Astrocyte of the hippocampus (primary cell): ENCODE results near the gene SLC7A1.

Source experiments
- DNase-seq: peaks from one replicate; pipeline ENCODE4 v3.0.0; 2011; ENCODE audit warnings: low read depth, low spot score

Gene SLC7A1

DNA sequence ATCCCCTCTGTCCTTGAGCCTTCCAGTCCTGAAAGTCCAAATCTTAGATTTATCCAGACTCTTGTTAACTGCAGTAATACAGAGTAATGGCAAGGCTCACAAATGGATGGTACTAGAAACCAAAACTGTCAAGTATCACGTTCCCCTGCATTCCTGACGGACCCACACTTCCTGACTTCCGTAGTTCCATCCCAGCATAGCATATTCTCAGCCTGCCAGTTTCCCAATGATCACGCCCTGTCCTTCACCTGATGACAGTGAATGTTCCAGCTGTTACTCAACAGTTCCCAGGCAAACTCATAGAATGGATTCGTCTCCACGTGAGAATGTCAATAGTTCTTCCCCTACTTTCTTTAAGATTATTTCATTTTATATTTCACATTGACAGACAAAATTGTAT is 33.6 kb downstream of the SLC7A1 start:
- no peak for DNase-seq

- no peak for DNase-seq
Observed at GRCh38 chr13:29556742-29557141, 38.7 kb downstream of the SLC7A1 start.

- no peak for DNase-seq
Observed at GRCh38 chr13:29551214-29551613, 44.3 kb downstream of the SLC7A1 start.

DNA sequence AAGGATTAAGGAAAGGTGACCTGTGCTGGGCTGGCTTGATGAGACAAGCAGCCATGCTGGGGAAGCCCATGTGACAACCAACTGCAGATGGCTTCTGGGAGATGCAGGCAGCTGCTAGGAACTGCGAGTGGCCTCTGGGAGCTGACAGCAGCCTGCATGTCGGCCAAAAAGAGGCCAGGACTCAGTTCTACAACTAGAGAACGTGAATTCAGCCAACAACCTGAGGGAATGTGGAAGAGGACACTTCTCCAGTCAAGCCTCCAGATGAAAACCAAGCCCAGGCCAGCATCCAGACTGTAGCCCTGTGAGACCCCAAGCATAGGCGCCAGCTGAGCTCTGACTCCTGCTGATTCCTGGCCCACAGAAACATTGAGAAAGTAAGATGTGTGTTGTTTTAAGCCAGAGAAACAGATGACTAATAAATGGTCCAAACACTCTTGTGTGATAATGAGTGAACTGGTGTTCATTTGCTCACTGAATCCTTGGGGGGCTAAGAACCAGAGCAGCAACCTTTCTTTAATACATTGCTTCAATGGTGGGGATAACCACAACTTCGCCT is 45.0 kb downstream of the SLC7A1 start:
- no peak for DNase-seq

DNA sequence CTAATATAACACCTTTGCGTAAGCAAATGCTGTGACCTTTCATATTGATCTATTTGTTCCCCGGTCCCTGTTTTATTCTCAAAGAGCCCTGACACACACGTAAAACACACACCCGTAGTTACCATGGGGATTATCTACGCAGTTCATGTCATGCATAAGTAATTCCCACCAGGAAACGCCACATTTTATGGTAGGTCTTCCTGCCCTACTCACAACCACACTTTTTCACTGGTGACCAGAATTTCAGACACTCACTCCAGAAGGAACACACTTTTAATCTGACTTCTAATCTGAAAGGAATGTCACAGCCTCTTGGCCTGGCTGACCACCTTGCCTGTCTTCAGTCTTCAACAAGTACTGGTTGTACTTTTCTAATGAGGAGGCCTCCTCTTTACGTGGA is 46.8 kb downstream of the SLC7A1 start:
- DNase-seq = peak; percentile 86

DNA sequence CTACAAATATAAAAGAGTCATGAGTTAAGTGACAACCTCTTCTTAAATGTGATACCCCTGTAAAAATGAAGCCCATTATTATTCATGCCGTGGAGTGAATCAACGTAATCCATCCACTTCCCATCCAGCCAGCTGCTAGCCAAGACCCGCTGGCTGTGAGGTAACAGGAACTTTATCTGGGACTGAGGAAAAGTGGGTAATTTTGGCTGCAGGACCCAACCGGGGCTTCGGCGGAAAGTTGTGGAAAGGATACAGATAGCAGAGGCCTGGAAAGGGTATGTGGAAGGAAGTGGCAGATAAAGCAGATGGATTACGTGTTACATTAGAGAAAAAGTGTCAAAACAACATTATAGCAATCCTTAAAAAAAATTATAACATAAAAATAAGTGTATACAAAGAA is 48.3 kb downstream of the SLC7A1 start:
- DNase-seq = no peak

- no peak for DNase-seq
Observed at GRCh38 chr13:29546662-29547061, 48.8 kb downstream of the SLC7A1 start.

GRCh38 chr13:29545988-29546387 is 49.5 kb downstream of the SLC7A1 start:
- no peak for DNase-seq

DNA sequence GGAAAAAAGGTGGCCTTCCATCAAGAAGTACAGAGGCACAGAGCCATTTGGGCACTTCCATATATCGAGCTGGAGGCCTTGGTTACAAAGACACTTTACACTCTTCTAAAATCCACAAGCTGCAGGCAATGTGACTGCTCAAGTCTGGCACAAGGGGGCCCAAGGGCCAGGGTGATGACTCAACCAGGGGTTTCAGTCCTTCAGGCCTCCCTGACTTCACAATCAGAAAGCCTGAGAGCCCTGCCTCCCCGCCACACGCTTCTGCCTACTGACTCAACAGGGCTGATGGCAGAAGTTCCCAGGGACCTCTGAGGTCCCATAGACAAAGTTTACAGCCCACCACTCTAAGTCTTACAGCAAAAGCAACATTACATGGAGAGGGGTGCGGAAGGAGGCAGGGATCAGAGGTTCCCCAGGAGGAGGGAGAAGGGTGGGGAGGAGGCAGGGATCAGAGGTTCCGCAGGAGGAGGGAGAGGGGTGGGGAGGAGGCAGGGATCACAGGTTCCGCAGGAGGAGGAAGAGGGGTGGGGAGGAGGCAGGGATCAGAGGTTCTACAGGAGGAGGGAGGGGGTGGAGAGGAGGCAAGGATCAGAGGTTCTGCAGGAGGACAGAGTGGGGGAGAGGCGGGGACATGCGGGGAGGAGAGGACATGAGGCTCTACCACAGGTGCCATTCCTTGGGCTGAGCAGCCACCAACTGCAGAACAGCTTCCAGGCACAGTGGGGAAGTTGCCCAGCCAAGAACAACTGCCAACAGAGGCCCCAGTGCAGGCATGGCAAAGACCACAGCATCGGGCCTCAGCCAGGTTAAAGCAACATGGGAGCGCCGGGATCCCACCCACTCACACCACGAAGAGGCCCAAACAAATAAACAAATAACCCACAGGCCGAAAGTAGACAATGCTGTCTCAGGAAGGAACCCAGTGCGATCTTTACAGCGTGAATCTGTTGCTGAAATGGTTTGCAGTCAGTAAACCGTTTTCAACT is 52.0 kb downstream of the SLC7A1 start:
- DNase-seq = peak; percentile 54

DNA sequence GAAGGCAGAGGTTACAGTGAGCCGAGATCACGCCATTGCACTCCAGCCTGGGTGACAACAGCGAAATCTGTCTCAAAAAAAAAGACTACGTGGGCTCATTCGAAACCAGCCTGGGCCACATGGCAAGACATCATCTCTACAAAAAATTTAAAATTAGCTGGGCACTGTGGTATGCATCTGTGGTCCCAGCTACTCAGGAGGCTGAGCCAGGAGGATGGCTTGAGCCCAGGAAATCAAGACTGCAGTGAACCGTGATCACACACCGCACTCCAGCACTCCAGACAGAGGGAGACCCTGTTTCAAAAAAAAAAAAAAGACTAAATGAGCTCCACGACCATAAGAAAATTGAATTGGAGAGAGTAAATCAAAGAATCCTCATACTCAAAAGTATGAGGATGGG is 53.1 kb downstream of the SLC7A1 start:
- DNase-seq = peak; percentile 33

GRCh38 chr13:29541400-29541799 is 54.1 kb downstream of the SLC7A1 start:
- DNase-seq = no peak

DNA sequence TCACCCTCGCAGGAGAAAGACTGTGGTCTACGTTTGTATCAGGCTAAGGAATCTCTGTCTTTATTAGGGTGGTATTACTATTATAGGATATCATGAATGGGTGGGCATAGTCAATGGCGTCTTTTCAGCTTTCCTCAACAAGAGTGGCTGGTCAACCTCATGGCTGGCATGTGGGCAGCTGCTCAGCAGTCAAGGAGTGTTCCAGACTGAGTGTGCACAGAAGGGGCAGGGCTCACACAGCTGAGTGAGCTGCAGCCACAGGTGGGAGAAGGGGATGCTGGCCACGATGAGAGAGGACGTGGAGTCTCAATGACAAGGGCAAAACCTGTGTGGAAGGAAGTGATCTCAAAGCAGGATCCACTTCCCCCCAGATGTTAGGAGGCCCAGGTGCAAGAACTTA is 54.7 kb downstream of the SLC7A1 start:
- no peak for DNase-seq

- peak; percentile 48 for DNase-seq
Observed at GRCh38 chr13:29540334-29540733, 55.2 kb downstream of the SLC7A1 start.

- no peak for DNase-seq
Observed at GRCh38 chr13:29539856-29540255, 55.6 kb downstream of the SLC7A1 start.

GRCh38 chr13:29538652-29539040 is 56.8 kb downstream of the SLC7A1 start:
- DNase-seq = no peak

GRCh38 chr13:29537736-29538651 is 57.5 kb downstream of the SLC7A1 start:
- no peak for DNase-seq

DNA sequence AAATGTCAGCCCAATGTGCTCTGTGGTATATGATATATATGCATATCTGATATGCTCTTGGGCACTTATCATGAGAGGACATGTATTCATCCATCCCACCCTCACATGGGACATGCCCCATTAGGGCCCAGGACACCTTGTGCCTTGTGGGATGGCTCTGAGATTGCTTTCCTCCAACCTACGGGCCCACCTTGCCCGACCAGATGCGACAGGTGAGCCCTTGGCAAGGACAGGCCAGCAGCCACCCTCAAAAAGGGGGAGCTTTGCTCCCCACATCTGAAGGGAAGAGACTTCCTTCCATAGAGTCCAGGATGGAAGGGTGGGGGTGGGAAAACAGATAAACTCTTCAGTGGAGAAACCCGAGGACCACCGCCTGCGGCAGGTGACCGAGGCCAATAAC is 58.6 kb downstream of the SLC7A1 start:
- DNase-seq = no peak

DNA sequence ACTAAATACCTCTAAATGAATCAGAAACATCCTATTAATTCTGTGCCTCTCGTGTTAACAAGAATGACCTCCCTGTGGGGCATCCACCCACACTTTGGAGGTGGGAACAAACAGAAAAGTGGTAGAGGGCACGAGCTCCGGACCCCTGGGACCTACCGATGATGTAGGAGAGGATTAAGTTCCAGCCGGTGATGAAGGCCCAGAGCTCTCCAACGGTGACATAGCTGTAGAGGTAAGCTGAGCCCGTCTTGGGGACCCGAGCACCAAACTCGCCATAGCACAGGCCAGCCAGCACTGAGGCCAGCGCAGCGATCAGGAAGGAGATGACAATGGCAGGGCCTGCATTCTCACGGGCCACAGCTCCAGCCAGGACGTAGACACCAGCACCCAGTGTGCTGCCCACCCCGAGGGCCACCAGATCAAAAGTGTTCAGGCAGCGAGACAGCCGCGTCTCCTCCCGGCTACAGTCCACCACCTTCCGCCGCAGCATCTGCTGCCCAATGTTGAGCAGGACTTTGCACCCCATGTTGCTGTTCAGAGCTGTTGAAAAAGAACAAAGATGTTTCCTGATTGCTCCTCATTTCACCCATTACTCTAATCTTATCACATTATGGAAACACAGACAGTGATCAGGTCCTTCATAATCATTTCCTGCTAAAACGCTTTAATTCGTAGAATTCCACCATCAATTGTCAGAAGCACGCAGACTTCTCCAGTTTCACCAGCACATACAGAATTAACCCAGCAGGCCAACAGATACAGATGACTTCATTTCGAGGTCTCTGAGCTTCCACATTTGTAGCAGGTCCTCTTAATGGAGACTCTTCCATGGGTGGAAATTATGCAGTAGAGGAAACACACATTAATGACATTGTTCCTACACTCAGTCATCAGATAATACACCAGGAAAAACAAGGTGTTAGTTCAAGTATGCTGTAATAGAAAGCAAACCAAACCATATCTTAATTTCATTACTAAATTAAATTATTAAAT is 59.5 kb downstream of the SLC7A1 start:
- peak; percentile 25 for DNase-seq

DNA sequence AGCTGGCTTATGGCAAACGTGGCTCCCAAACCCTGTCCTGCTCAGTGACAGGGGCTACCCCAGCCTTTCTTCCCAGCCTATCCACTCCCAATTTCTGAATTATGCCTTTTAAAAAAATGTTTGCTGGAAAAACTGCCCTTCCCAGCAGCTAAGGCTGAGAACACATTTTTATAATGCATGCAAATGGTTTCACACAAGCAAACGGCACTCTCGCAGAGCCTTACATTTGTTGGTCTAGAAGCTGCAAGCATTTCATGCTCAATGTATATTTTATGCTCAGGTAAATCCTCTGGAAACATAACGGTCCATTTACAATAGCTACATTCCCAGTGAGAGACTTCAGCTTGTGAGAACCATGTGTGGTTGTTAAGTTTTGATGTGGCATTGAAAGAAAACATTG is 61.4 kb downstream of the SLC7A1 start:
- DNase-seq = no peak

- DNase-seq = peak; percentile 66
Observed at GRCh38 chr13:29532821-29533220, 62.7 kb downstream of the SLC7A1 start.

- DNase-seq = peak; percentile 73
Observed at GRCh38 chr13:29532116-29532515, 63.4 kb downstream of the SLC7A1 start.
